Measurements from ENCODE around the gene OPA1. TPM values are rescaled to one million over a fixed set of nuclear protein-coding genes. Genes with fewer than 3 reads are reported as not detected.

The OPA1 gene
- total and polyA plus RNA-seq, 2 of the 8 experiments (the other 6 are each of a cell fraction or from before 2014, with no cell fraction given) = 20.3 to 109 TPM

GRCh38 chr3:193728429-193729087, 135.6 kb downstream of the OPA1 start:
- Histone ChIP-seq H3K4me1 (replicated peaks in 1 of 4; ENCODE audit: control insufficient read depth in 3 of 4, insufficient read depth in 4 of 4, low read length in 3 of 4) (peaks cover 2 to 15% (median 8%) of the 10 kb centered on the region in 4 experiments; a peak in 6 of 7 replicates), H4K5ac (ENCODE audit: insufficient read length, low read depth, low read length) (no peak overlapping the region), H2BK120ac (replicated peaks; ENCODE audit: low read depth, low read length) (no peak overlapping the region), H2BK15ac (ENCODE audit: low read length) (no peak overlapping the region; the same call in 1 of the 2 replicates), H3K4me2 (ENCODE audit: insufficient read depth in 1 of 2, low read depth in 2 of 2, low read length in 2 of 2) (no peak overlapping the region), H3K79me2 (ENCODE audit: control insufficient read depth in 1 of 2, insufficient read depth in 2 of 2, low read length in 2 of 2) (no peaks in the 10 kb centered on the region), H3K9me3 (ENCODE audit: insufficient read depth in 2 of 2, low read depth in 1 of 2, low read length in 1 of 2) (no peaks in the 10 kb centered on the region), H2BK5ac (ENCODE audit: low read depth, low read length) (no peak overlapping the region), H4K20me1 (replicated peaks in 1 of 2; ENCODE audit: control insufficient read depth in 1 of 2, insufficient read depth in 2 of 2, low read length in 2 of 2) (no peaks in the 10 kb centered on the region), H3K23me2 (ENCODE audit: low read depth, low read length) (no peaks in the 10 kb centered on the region), H2AFZ (ENCODE audit: low read length) (no peak overlapping the region), H3K56ac (replicated peaks; ENCODE audit: insufficient read length, low read depth, low read length) (no peak overlapping the region), H3K14ac (ENCODE audit: insufficient read length) (no peak overlapping the region), H3K23ac (ENCODE audit: insufficient read length) (no peak overlapping the region), H3K36me3 (ENCODE audit: control insufficient read depth in 2 of 4, insufficient read depth in 4 of 4, low read length in 3 of 4) (no peaks in the 10 kb centered on the region), H3K18ac (ENCODE audit: extremely low read depth, low read length) (no peak overlapping the region), H3K4me3 (ENCODE audit: extremely low read depth in 1 of 4, insufficient read depth in 2 of 4, low read depth in 3 of 4, low read length in 4 of 4) (no peak overlapping the region), H2BK20ac (ENCODE audit: low read length) (no peak overlapping the region), H2BK12ac (ENCODE audit: low read depth, low read length) (no peak overlapping the region), H3K27me3 (replicated peaks in 1 of 4; ENCODE audit: control insufficient read depth in 3 of 4, extremely low read depth in 1 of 4, insufficient read depth in 3 of 4, low read length in 3 of 4) (no peaks in the 10 kb centered on the region; a peak in 1 of 7 replicates), H3K4ac (replicated peaks; ENCODE audit: insufficient read length, low read depth, low read length) (no peak overlapping the region), H4K8ac (ENCODE audit: extremely low read depth, insufficient read depth, low read length) (no peak overlapping the region), H2AK5ac (ENCODE audit: low read depth, low read length) (no peak overlapping the region; the same call in 1 of the 2 replicates), H3K79me1 (ENCODE audit: low read depth, low read length) (no peaks in the 10 kb centered on the region), H3K27ac (ENCODE audit: low read depth, low read length) (no peak overlapping the region), H3K9ac (replicated peaks in 1 of 4; ENCODE audit: extremely low read depth in 1 of 4, low read depth in 3 of 4, low read length in 3 of 4) (no peak overlapping the region), H4K91ac (replicated peaks; ENCODE audit: insufficient read length, low read length) (no peak overlapping the region)
- ChIA-PET CTCF (ENCODE audit: partially characterized antibody) (interaction anchor here (0.9 to 1.8 kb wide), 4 partner anchors 10 to 52 kb away, joined by 3 to 6 read pairs (median 4); no protein-coding TSS in a partner anchor), POLR2A (ENCODE audit: partially characterized antibody) (no interaction called here)
- 88% methylated on average over 7 of the region's 7 CpGs; no CpG with 5 or more reads in 1 of the 2 experiments for WGBS, 2 experiments (ENCODE audit: extremely low coverage in 1 of 2, insufficient coverage in 1 of 2, insufficient read length in 1 of 2, insufficient replicate concordance in 2 of 2, low coverage in 1 of 2, low lambda C conversion rate in 2 of 2, missing lambda C conversion rate in 1 of 2)
- no peak for FAIRE-seq
- DNase-seq (ENCODE audit: low read depth in 1 of 2, low spot score in 2 of 2) = no peak
- TF ChIP-seq MAX (IDR thresholded peaks at IDR 0.05) (no peak), TAF7 (optimal IDR thresholded peaks at IDR 0.05; ENCODE audit: borderline replicate concordance, low read depth, low read length) (no peak), SRF (IDR thresholded peaks at IDR 0.05; ENCODE audit: low read depth, low read length) (no peak), CEBPB (IDR thresholded peaks at IDR 0.05; ENCODE audit: low read depth, low read length) (no peak), POU5F1 (IDR thresholded peaks at IDR 0.05; ENCODE audit: low read depth, low read length) (no peak), HDAC6 (IDR thresholded peaks at IDR 0.05; ENCODE audit: low read depth, low read length) (no peak), USF2 (IDR thresholded peaks at IDR 0.05; ENCODE audit: low read length) (no peak)

Measured in H1 (cell line).